ENCODE data around the gene TCF19.

- TF ChIP-seq NFE2L1 (CRISPR knock-in tag; IDR thresholded peaks at IDR 0.05) (no peak), E2F5 (CRISPR knock-in tag; IDR thresholded peaks at IDR 0.05) (no peak), CTCF (IDR thresholded peaks at IDR 0.05) (no peak)
Observed at GRCh38 chr6:31114541-31114878, 43.9 kb upstream of the TCF19 start, which contains the start of gene PSORS1C1.

Measured in WTC11 (cell line).